ENCODE results near the gene DDX59.
A peak's percentile ranks its signal among the peaks of the same experiment; 100 is the strongest.
"Not testable (repeated sequence)": the region's sequence is repeated elsewhere in the genome, so short reads cannot be mapped to it uniquely, and the experiment has no call there.

DDX59 gene

DNA sequence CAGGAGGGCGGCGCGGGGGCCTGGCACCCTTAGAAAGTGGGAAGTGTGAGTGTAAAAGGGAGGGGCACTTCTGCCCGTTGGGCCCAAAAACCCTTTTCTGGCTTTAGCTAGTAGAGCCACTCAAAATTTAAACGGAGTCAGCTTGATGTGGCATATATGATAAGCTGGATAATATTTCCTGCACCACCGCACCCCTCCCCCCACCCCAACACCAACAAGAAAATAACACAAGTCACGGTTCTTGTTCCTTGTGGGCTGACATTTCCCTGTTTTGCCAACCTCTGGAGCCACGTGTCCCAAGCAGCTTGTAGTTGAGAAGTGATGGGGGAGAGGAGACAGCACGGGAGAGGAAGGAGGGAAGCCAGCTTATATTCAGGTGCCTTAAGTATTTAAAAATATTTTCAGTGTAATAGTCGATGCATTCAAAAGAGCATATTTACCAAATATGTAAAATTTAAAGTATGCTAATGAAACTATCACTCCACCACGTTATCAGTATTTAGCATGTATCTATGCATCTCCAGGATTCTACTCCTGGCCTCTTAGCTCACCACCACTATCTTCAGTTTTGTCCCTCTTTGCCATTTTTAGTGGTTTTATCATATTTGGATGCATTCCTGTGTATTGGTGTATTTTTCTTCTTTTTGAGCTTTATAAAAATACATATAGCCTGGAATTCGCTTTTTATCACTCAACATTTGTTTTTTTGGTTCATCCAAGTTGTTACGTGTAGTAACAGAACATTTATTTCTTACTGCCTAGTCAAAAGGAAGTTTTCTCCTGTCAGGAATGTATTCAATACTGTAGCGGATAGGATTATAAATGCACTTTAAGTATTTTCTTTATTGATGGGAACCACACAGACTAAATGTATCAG is 773 bp upstream of the DDX59 start:
- peak in 1 of 2 experiments; percentile 16 for DNase-seq (ENCODE audit: low read depth in 2 of 2)

DNA sequence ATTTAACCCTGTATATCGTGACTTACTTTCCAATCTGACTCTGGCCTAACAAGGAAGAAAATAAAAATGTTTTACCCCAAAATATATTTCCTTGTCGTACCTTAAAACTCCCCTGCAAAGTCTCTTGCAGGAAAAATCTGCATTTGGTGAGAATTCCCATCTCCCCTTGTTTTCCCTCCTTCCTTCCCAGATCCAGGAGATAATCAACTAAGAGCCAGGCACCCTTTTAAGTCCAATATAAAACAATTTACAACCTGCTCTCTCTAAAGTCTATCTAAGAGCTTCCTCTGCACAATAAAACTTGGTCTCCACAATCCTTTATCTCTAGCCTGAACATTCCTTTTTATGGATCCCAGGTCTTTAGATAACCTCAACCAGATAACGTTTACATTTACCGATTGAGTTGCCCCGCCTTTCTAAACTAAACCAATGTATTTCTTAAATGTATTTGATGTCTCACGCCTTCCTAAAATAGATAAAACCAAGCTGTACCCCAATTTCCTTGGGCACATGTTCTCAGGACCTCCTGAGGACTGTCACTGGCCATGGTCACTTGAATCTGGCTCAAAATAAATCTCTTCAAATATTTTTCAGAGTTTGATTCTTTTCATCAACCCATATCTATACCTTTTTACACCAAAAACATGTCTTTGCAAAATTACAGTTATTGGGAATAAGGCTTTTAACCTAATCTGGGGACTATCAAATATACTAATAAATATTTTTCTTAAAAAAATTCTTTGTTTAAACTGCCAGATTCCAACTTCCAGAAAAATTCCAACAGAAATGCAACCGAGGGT is 993 bp downstream of the DDX59 start:
- no peak for DNase-seq (ENCODE audit: low read depth in 2 of 2)

DNA sequence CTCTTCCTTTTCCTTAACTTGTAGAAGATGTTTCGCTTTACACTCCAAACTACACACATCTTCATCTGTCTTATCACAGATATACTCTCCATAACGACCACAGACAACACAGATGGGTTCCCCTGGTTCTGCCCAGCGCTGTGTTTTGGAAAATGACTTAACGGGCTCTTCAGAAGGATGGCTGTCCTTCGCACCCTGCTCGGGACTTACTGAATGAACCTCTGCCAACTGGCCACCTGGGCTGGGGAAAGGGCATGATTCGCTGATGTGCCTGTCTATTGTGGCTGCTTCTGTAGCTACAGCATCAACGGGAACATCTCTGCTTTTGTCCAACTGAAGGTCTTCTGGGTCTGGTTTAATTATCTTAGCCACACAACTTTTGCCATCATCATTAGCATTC is 3.4 kb downstream of the DDX59 start:
- DNase-seq (ENCODE audit: low read depth in 2 of 2), result no peak

DNA sequence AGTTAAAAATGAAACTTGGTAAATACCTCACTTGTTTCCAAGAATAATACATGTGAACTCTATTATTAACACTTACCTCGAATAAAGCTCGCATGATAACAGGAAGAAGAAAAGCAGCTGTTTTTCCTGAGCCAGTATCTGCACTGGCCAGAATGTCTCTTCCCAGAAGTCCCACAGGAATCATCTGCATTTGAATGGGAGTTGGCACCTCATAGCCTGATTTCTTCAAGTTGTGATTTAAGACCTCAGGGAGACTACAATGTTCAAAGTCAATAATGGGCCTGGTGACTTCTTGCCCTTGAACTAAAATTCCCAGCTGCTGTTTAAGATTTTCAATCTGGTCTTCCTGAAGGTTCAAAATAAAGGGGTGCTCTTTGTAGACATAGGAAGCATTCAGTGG is 3.8 kb downstream of the DDX59 start:
- no peak for DNase-seq (ENCODE audit: low read depth in 2 of 2)

DNA sequence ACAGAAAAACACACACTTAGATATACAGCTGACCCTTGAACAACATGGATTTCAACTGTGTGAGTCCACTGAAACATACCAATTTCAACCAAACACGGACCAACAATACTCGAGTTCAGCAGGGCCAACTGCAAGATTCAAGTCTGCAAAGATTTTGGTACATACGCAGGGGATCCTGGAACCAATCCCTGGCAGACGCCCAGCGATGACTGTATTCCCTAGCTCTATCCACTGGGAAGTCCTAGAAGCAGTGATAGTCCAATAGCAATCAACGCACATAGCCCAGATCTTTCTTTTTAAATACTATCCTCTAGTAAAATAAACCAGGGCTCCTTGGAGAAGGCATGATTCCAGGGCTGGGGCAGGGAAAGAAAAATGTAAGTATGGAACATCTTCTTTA is 9.0 kb downstream of the DDX59 start:
- DNase-seq (ENCODE audit: low read depth in 2 of 2), result no peak

DNA sequence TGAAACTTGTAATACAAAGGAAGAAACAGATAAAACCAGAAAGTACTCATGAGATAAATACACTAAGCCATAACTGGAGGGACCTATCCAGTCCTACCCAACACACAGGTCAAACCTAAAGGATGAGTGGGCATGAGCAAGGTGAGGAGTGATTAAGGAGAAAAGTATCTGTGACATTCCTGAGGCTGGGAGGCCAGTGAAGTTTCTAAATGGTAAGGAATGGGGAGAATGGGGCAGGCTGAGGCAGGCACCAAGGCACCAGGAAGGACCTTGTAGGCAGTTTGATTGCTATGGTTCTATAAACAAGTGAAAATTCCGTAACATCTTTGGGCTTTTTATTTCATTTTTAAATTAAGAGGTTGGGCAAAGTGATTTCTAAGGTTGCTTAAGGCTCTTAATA is 10.4 kb downstream of the DDX59 start:
- DNase-seq (ENCODE audit: low read depth in 2 of 2), result no peak

DNA sequence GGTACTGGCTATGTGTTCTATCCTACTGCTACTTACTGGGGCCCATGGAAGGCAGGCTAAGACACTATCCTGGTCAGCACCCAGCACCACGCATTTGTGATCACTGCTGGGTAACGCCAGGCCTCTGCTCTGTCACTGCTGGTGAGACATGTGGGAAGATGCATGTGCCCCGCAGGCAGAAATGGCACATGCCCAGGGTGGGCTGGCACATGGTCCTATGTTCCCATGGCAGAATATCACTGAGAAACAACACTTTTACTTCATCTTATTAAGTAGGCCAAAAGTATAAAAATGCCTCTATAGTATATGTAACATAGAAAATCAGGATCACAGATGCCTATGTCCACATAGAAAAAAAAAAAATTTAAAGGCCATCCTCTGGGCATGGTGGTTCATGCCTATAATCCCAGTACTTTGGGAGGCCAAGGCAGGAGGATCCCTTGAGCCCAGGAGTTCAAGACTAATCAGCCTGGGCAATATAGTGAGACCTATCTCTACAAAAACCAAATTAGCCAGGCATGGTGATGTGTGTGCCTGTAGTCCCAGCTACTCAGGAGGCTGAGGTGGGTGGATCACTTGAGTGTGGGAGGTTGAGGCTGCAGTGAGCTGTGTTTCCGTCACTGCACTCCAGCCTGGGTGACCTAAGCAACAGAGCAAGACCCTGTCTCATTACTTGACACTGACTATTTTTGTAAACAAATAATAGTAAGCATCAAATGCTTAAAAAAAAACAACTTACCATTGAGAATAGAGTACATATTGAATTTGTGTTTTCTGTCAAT is 11.5 kb downstream of the DDX59 start:
- DNase-seq (ENCODE audit: low read depth in 2 of 2), result no peak

DNA sequence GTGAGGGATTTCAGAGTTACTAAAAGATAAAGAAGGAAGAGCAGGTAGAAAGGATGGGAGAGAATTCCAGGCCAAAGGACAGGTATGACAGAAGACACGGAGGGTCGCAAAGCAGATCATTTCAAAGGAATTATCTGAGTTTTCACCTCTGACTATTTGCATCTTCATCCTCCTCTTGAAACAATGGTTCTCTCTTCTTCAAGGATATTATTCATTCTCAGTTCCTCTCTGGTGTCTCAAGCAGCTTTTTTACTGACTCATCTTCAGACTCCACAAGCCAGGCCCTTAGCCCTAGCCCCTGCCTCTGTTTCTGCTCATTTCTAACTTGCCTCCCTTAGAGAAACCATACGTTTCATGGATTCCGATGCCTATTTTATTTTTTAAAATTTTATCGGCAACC is 15.0 kb downstream of the DDX59 start:
- no peak for DNase-seq (ENCODE audit: low read depth in 2 of 2)

DNA sequence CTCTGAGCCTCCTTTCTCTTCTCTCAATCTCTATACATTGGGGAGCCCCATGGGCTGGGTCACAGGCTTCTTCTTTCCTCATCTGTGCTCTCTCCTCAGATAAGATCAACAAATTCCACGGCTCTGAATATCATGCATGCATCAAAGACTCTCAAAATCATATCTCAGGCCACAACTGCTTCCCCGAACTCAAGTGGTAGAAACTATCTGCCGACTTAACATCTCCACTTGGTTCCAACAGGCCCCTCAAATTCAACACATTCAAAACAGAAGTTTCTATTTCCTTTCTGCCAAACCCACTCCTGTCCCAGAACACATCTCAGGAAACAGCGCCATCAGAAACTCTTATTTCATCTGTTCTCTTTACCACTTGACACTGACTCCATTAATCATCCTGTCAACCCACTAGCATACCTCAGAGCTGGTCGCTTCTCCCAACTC is 16.7 kb downstream of the DDX59 start:
- no peak for DNase-seq (ENCODE audit: low read depth in 2 of 2)

DNA sequence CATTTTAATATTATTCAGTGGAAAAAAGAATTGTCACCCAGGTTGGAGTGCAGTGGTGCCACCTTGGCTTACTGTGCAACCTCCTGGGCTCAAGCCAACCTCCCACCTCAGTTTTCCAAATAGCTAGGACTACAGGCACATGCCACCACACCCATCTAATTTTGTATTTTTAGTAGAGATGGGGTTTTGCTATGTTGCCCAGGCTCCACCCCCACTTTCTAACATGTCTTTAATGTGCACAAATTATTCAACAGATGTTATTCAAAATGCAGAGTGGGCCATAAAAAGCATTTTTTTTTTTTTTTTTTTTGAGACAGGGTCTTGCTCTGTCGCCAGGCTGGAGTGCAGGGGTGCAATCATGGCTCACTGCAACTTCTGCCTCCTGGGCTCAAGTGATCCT is 17.3 kb downstream of the DDX59 start:
- DNase-seq (ENCODE audit: low read depth in 2 of 2), result no peak

DNA sequence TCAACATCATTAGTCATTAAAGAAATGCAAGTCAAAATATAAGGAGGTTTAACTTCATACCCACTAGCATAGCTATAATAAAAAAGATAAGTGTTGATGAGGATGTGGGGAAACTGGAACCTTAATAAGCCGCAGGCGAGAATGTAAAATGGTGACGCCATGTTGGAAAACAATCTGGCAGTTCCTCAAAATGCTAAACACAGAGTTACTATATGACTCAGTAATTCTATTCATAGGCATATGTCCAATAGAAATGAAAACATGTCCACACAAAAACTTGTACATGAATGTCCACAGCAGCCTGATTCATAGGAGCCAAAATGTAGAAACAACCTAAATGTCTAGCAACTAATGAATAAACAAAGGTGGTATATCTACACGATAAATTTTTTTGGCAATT is 23.2 kb downstream of the DDX59 start:
- DNase-seq (ENCODE audit: low read depth in 2 of 2), result no peak

DNA sequence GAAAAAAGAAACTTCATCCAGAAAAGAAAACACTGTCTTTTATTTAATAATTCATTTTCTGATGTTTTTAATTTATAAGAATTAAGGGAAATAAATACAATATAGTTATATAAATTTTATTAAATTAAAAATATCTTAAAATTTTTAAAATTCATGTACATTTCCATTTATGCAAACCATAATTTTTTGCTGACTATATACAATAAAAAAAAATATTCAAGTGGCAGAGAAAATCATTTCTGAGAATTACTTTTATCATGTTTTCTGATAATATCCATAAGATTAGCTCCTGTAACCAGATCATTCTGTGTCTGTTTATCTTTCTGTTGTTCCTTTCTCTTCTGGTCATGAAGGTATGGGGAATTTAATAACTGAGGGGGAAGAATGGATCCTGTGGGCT is 25.7 kb downstream of the DDX59 start:
- no peak for DNase-seq (ENCODE audit: low read depth in 2 of 2)

DNA sequence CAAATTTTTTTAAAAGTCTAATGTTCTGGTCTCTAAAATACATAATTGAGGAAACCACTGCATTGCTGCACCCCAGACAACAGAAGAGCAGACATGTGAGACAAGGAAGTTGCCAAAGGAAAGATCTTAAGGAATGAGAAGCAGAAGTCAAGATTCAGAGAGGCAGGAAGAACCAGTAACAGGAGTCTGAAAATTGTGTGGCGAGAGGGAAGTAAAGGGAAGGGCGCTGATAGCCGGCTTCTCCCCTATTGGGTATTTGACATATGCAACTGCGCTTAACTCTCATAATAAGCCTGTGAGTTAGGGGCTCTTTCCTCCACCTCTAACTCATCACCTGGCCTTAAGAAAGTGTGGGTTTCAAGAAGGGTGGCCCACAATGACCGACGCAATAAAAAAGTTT is 27.2 kb downstream of the DDX59 start:
- no peak for DNase-seq (ENCODE audit: low read depth in 2 of 2)

DNA sequence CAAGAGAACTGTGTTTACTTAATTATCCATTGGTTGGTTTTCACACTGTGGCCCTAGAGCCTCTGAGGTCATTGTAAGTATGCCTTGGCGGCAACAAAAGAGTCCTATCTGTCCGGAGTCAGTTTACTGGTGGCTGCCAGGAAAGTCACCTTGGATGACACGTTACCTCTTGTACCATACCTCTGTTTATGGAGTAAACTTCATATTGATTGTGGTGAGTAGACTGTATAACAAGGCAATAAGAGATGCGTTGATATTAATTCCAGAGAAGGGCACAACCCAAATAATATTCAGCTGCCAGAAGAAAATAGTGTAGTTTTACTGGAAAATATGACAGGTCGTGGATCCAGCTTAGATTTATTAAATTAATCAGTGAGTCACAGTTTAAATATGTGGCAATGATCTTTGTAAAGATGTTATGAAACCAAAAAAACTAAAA is 28.7 kb downstream of the DDX59 start:
- DNase-seq (ENCODE audit: low read depth in 2 of 2), result no peak

DNA sequence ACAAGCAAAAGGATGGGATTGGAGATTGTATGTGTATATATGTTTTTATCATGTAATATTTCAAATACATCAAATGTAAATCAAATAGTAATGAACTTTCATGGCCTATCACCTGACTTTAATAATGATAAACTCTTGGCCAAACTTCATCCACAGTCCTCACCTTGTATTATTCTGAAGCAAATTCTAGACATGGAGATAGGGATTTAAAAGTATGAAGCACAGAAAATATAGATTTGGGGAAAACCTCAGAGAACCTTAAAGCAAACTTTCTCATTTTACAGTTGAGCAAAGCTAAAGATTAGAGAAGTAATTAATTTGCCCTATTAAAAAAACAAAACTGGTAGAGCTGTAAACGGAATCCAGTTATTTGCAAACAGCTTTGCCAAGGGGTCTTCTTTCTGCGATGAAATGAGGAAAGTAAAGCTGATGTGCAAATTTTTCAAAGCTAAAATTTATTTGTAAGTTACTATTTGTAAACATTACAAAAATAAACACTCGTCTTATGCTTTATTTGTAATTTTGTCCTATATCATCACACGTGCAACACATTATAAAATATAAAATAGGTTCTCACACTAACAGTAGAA is 29.2 kb downstream of the DDX59 start:
- no peak for DNase-seq (ENCODE audit: low read depth in 2 of 2)

DNA sequence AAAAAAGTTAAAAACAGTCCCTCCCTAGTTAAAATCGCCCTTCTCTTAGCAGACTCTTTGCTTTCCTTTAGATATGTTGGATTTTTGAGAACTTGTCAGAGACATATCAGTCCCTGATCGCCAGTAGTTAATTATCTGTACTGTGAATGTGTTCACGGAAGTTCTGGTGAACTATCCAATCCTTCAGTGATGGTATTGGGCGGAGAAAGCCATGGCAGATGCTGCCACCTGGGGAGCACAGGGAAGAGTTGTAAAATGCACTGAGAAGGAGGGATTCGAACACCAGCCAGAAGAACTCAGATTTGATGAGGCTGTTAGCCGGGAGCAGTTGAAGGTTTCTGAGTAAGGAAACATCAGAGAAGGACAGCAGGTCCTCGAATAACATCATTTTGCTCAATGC is 31.6 kb downstream of the DDX59 start:
- DNase-seq (ENCODE audit: low read depth in 2 of 2), result no peak

DNA sequence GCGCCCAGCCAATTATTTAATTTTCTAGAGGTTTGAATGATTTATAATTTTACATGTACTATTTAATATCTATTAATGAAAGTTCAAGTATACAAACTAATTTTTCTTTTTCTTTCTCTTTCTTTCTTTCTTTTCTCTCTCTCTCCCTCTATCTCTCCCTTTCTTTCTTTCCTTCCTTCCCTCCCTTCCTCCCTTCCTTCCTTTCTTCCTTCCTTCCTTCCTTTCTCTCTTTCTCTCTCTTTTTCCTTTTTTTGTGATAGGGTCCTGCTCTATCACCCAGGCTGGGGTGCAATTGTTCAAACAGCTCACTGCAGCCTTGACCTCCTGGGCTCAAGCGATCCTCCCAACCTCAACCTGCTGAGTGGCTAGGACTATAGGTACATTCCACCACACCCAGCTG is 33.0 kb downstream of the DDX59 start:
- no peak for DNase-seq (ENCODE audit: low read depth in 2 of 2)

DNA sequence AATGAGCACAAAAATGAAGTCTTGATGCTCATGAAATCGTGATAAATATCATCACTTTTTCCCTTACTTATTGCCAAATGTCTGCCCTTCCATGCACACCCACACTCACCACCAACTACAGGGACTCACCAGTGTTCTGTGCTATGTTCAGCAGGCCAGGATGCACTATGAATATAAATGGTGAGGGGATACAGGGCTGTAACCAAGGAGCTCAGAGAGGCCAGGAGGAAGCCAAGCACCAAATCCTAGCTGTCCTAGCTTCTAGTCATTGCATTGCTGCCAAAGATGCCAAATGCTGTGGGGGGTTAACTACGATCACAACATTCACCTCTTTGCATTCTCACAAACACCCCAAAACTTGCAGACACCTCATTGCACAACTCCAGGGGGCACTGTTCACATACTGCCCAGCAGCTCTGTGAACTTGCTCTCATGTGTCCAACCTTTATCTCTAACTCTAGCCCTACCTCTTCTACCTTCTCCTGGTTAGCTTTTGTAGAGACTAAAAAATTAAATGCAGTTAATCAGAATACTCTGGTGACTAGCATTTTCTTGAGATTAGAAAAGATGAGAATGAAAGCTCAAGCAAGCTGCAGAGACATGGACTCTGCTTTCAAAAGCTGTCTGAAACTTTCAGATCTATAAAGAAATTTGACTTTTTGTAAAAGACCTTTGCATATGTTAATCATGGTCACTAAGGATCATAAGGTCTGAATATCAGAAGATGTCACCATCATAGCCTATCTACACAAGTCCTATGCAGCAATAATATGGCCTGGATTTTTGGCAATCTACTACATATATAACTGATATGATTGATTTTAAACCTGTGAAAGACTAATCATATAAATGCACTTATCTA is 35.2 kb downstream of the DDX59 start:
- DNase-seq (ENCODE audit: low read depth in 2 of 2), result no peak

DNA sequence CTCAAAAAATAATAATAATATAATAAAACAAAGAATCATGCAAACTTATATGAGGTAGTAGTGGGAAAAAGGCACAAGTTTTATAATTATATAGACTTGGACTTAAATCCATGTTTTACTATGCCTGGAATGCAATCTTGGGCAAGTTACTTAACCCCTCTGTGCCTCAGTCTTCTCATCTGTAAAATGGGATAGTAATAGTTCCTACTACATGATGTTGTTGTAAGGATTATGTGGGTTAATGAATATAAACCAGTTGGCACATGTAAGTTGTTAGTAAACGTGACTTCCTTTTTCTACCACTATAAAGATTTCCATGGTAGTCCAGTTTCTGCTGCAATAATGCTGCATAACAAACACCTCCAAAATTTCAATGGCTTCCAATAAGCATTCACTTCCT is 38.3 kb downstream of the DDX59 start:
- DNase-seq (ENCODE audit: low read depth in 2 of 2), result no peak

DNA sequence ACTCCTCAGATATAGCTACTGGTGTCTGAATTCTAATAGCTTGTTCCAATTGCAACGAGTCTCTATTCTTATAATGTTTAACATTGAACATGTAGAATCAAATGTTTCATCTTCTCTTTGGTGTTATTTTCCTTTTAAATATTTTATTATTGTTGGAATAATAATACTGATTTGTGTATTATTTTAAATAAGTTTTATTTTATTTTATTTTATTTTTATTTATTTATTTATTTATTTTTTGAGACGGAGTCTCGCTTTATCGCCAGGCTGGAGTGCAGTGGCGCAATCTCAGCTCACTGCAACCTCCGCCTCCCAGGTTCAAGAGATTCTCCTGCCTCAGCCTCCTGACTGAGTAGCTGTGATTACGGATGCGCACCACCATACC is 39.2 kb downstream of the DDX59 start:
- not testable (repeated sequence) for DNase-seq (ENCODE audit: low read depth in 2 of 2)

Data from stimulated activated CD4-positive, alpha-beta T cell treated with anti-CD3 and anti-CD28 coated beads, Interleukin-12 subunit alpha, Interleukin-12 subunit beta, amount 100 ng/mL, for 24 hours (primary cell).